ACC112 (cell line): ENCODE results near the gene CAPN9.
"Not testable (repeated sequence)": the region's sequence is repeated elsewhere in the genome, so short reads cannot be mapped to it uniquely, and the experiment has no call there.

Experiments
- H2AFZ ChIP-seq: fragments of 200-600 bp; sonication (generic); one replicate; pipeline ENCODE4 v1.6.0; 2017; ENCODE audit warnings: antibody characterized with exemption, low read length; ENCODE audit not compliant: unreplicated experiment
- H3K27ac ChIP-seq: fragments of 200-600 bp; sonication (generic); 2 replicates; pipeline ENCODE4 v1.5.1; 2014; ENCODE audit warnings: low read depth, mild to moderate bottlenecking, antibody characterized with exemption, low read length, moderate library complexity
- H3K27me3 ChIP-seq: fragments of 200-600 bp; sonication (generic); 2 replicates; pipeline ENCODE4 v1.6.1; 2014; ENCODE audit warnings: mild to moderate bottlenecking, antibody characterized with exemption, low read length, moderate library complexity, mixed read lengths; ENCODE audit not compliant: insufficient read depth
- H3K36me3 ChIP-seq: fragments of 200-600 bp; sonication (generic); 2 replicates; pipeline ENCODE4 v1.6.1; 2016; ENCODE audit warnings: mild to moderate bottlenecking, antibody characterized with exemption, low read length, moderate library complexity, mixed read lengths; ENCODE audit not compliant: insufficient read depth
- H3K4me1 ChIP-seq: fragments of 200-600 bp; sonication (generic); one replicate; pipeline ENCODE4 v1.6.1; 2016; ENCODE audit warnings: low read length, mixed read lengths; ENCODE audit not compliant: insufficient read depth, unreplicated experiment, control insufficient read depth
- H3K4me3 ChIP-seq: fragments of 200-600 bp; sonication (generic); 2 replicates; pipeline ENCODE4 v1.5.1; 2014; ENCODE audit warnings: mild to moderate bottlenecking, low read depth, low read length
- H3K79me2 ChIP-seq: fragments of 200-600 bp; sonication (generic); one replicate; pipeline ENCODE4 v1.6.0; 2016; ENCODE audit warnings: low read length; ENCODE audit not compliant: control insufficient read depth, unreplicated experiment, insufficient read depth

Gene CAPN9

GRCh38 chr1:230711245-230711644, 35.9 kb upstream of the CAPN9 start:
- Histone ChIP-seq H3K4me3 (no peak overlapping the region), H2AFZ (no peak overlapping the region), H3K27ac (no peak overlapping the region), H3K79me2 (no peaks in the 10 kb centered on the region), H3K27me3 (0 out of 2 replicates have a peak, but pooled peaks cover 6% of the 10 kb centered on the region), H3K4me1 (peaks cover 11% of the 10 kb centered on the region), H3K36me3 (no peaks in the 10 kb centered on the region)

DNA sequence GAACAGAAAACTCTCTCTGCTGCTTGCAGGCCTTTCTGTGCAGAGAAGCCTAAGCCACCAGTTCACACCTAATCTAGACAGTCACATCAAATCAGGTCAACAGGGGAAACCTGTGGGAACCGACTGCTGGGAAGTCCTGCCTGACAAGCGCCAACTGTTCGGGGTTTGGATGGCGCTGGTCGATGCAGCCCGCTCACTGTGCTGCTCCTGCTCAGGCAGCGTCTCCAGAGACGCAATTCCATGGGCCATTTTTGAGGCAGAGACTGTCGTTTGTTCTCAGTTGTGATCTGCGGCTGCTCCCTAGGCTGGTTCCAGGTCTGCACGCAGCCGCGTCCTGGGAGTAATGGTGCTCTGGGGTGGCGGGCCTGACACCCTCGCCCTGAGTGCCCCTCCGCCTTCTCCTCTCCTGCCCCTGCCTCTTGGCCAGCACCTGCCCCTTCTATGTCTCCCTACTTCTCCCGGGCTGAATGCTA, 34.7 kb upstream of the CAPN9 start:
- Histone ChIP-seq H3K27ac (no peak overlapping the region), H3K36me3 (no peaks in the 10 kb centered on the region), H3K4me1 (peaks cover 11% of the 10 kb centered on the region), H3K79me2 (no peaks in the 10 kb centered on the region), H2AFZ (no peak overlapping the region), H3K4me3 (no peak overlapping the region), H3K27me3 (0 out of 2 replicates have a peak, but pooled peaks cover 6% of the 10 kb centered on the region)

DNA sequence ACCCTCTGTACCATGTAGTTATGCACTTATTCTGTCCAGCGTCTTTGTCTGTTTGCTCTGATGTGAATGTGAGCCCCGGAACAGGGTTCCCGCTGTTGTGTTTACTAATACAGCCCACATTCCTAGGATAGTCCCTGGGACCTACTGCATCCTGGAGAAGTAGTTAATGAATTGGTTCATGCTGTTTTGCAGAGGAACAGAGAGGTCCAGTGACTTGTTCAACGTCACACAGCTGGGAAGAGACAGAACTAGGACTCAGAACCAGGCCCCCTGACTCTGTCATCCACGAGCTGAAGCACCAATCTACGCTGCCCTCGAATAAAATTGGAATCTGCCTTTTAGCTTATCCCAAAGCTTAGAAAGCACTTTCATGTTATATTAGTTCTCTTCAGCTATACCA, 34.0 kb upstream of the CAPN9 start:
- Histone ChIP-seq H3K79me2 (no peaks in the 10 kb centered on the region), H3K27ac (no peak overlapping the region), H3K36me3 (no peaks in the 10 kb centered on the region), H3K4me3 (no peak overlapping the region), H2AFZ (no peak overlapping the region), H3K4me1 (peaks cover 11% of the 10 kb centered on the region), H3K27me3 (0 out of 2 replicates have a peak, but pooled peaks cover 6% of the 10 kb centered on the region)

DNA sequence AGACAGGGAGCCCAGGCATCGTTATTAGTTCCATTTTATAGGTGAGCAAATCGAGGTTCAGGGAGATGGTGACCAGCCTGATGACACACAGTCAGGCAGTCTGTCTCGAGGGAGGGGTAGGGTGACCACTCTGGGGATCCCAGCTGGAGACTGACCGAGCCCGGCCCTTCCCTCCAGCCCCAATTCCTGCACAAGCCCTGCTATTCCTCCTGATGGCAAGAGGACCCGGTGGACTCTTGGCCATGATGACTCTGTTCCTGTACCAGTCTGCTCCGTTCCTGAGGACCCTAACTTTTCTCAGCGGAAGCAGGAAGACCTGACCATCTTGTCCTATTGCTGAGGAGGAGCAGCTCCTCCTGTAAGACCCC, 33.7 kb upstream of the CAPN9 start:
- Histone ChIP-seq H3K79me2 (no peaks in the 10 kb centered on the region), H2AFZ (peak overlapping the region; percentile 41), H3K27me3 (0 out of 2 replicates have a peak, but pooled peaks cover 6% of the 10 kb centered on the region)

DNA sequence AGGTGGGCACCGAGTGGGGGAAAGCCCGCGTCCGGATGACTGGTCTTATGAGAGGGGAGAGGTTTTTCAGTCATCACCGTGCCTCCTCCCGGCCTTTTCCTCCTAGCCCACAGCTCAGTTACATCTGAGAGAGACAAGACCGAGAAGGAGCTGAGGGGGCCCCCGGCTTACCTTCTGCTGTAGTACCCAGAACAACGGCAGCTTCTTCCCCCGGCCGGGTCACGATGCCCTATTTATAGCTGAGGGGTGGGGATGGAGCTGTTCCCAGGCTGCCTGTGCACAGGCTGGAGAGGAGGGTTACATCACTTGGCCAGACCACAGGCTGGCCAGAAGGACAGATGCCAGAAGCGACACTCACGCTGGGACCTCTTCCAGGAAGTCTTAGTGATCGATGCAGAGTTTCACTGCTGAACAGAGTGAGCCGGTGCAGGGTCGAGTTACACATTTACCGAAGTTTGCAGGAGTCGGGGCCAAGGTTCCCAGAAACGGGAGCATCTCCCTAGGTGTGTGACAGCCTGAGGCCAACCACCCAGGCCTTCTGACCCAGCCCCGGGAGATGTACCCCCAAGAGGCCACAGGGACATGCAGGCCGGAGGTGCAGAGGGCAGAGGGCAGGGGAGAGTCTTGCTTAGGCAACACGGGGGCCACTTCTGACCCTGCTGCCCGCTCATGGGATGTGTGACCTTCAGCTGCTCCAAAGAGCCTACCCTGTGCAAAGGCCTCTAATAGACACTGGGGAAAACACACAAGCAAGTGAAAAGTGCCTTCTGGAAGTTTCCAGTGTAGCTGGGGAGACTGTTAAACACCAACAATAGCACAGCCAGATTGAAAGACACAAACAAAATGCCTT, 33.0 kb upstream of the CAPN9 start, which contains the start of gene AGT:
AGT (minus strand) TSS at position 208 of the 850 bp plus-strand sequence. CDS start 3,299 bp downstream, outside the sequence.
- H3K79me2 ChIP-seq = no peaks in the 10 kb centered on the region
- 0 out of 2 replicates have a peak, but pooled peaks cover 6% of the 10 kb centered on the region for H3K27me3 ChIP-seq
- H3K4me1 ChIP-seq = peaks cover 11% of the 10 kb centered on the region
- no peak within 1 kb of the TSS for H3K4me3 ChIP-seq
- H2AFZ ChIP-seq = peak within 1 kb of the TSS; percentile 41
- H3K27ac ChIP-seq = no peak within 1 kb of the TSS
- no peaks in the 10 kb centered on the region for H3K36me3 ChIP-seq

More for the DNA sequence above, 33.7 kb upstream of the CAPN9 start:
- Histone ChIP-seq H3K36me3 (no peaks in the 10 kb centered on the region), H3K27ac (no peak overlapping the region), H3K4me3 (no peak overlapping the region), H3K4me1 (peaks cover 11% of the 10 kb centered on the region)

- no peak overlapping the region for H3K4me3 ChIP-seq
- H3K36me3 ChIP-seq = no peaks in the 10 kb centered on the region
- no peak overlapping the region for H2AFZ ChIP-seq
- H3K27me3 ChIP-seq = 0 out of 2 replicates have a peak, but pooled peaks cover 6% of the 10 kb centered on the region
- no peak overlapping the region for H3K27ac ChIP-seq
- no peaks in the 10 kb centered on the region for H3K79me2 ChIP-seq
- peaks cover 11% of the 10 kb centered on the region for H3K4me1 ChIP-seq
Observed at GRCh38 chr1:230715510-230715909, 31.7 kb upstream of the CAPN9 start.

- H3K27me3 ChIP-seq, H2AFZ ChIP-seq, H3K36me3 ChIP-seq, H3K79me2 ChIP-seq, H3K27ac ChIP-seq, H3K4me3 ChIP-seq: not testable (repeated sequence)
- peaks cover 11% of the 10 kb centered on the region for H3K4me1 ChIP-seq
Observed at GRCh38 chr1:230716453-230716852, 30.7 kb upstream of the CAPN9 start.

- H2AFZ ChIP-seq = no peak overlapping the region
- no peak overlapping the region for H3K27ac ChIP-seq
- no peaks in the 10 kb centered on the region for H3K36me3 ChIP-seq
- 0 out of 2 replicates have a peak, but pooled peaks cover 6% of the 10 kb centered on the region for H3K27me3 ChIP-seq
- H3K79me2 ChIP-seq = no peaks in the 10 kb centered on the region
- peaks cover 11% of the 10 kb centered on the region for H3K4me1 ChIP-seq
- no peak overlapping the region for H3K4me3 ChIP-seq
Observed at GRCh38 chr1:230717251-230717650, 29.9 kb upstream of the CAPN9 start.

- H3K27ac ChIP-seq, H3K4me3 ChIP-seq, H3K79me2 ChIP-seq, H3K36me3 ChIP-seq, H3K4me1 ChIP-seq, H2AFZ ChIP-seq: not testable (repeated sequence)
- H3K27me3 ChIP-seq = peaks cover 26% of the 10 kb centered on the region
Observed at GRCh38 chr1:230721849-230722522, 25.2 kb upstream of the CAPN9 start.

GRCh38 chr1:230725256-230726012, 21.8 kb upstream of the CAPN9 start:
- Histone ChIP-seq H2AFZ (no peak overlapping the region), H3K36me3 (no peaks in the 10 kb centered on the region), H3K27ac (no peak overlapping the region), H3K4me1 (no peaks in the 10 kb centered on the region), H3K27me3 (peaks cover 40% of the 10 kb centered on the region), H3K79me2 (no peaks in the 10 kb centered on the region), H3K4me3 (no peak overlapping the region)
